HG02870 (cell line): ENCODE results near the gene FGF6.
"Not testable (repeated sequence)": the region's sequence is repeated elsewhere in the genome, so short reads cannot be mapped to it uniquely, and the experiment has no call there.

Experiments used
- ATAC-seq: cut with Tn5 transposase; IDR thresholded peaks from one replicate; pipeline ENCODE4 v1.9.1; 2021; ENCODE audit warnings: mild to moderate bottlenecking, moderate library complexity; ENCODE audit not compliant: unreplicated experiment

The FGF6 gene, protein sequence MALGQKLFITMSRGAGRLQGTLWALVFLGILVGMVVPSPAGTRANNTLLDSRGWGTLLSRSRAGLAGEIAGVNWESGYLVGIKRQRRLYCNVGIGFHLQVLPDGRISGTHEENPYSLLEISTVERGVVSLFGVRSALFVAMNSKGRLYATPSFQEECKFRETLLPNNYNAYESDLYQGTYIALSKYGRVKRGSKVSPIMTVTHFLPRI

DNA sequence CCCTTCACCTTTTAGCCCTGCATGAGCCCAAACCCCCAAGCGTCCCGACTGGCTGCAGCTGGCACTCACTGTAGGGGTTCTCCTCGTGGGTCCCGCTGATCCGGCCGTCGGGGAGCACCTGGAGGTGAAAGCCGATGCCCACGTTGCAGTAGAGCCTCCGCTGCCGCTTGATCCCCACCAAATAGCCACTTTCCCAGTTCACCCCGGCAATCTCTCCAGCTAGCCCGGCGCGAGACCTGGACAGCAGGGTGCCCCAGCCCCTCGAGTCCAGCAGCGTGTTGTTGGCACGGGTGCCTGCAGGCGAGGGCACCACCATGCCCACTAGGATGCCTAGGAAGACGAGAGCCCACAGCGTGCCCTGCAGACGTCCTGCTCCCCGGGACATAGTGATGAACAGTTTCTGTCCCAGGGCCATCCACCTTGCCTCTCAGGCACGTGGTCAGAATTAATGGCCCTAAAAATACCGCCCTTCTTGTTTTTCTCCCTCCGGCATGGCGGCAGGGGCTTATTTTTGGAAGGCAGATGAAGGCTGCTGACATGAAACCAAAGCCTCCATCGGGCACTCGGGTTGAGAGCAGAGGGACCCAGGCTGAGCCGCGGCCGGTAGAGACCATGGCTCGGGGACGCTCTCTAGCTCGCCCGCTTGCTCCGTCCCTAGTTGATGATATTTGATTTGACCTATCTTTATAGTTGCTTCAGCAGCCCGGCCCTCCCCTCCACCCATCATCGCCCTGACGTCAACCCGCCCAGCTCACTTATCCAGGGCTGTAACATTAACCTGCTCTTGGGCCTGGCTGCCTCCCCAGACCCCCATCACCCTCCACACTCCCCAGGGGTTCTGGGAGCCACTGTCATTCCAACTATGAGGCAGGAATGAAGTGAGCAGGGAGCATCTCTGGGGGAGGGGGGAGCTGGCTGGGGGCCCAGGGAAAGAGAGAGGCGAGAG, at the start of gene FGF6:
TSS of gene FGF6 (minus strand) at position 660 of the 946 bp plus-strand sequence. CDS start at position 415, 245 bp downstream.
- no peak for ATAC-seq

DNA sequence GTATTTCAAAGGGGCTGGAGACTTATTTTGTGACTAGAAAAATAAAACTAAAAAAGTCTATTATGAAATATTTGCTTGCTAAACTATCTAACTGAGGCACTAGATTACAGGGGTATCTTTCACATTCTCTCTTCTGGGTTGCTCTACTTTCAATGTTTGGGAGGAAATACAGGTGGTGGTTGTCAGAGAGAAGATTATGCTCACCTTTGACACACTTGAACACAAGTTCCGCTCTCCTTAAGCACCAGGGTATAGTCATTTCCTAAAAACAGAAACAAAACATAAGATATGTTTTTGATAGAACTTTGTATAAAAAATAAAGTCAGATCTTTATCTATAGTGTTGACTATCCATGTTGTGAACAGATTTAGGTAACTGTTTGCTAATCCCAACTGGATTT, 45.4 kb upstream of the FGF6 start:
- no peak for ATAC-seq

DNA sequence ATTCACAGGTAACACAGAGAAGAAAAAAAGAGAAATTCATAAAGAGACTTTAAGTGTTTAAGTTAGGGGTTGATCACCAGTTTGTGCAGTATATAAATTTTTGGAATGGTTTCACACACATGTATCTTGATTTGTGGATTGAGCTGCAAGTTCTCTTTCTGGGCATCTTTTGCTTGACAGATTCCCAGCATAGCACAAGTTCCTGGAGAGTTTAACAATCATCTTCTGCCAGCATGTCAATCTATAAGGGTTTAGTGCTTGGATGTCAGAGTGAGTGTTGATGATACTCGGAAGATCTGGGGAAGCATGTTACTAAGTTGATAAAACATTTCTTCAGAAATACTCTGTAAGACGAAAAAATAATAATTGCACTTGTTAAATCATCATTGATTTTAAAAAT, 43.9 kb upstream of the FGF6 start:
- no peak for ATAC-seq

DNA sequence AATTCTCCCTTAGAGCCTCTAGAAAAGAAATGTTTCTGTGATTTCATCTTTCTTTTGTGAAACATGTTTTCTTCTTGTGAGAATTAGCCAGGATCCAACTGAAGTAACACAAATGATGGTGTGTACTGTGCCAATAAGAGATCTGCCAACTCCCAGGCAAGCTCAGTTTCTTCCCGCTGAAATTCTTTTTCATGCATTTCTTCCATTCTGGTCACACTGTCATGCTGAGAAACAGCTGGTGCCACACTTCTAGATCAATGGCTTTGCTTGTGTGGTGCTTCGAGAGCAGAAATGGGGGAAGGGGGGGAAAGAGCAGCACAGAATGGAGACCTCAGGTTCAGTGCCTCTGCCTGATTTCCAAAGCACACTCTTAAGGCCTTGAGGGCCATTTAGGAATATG, 41.4 kb upstream of the FGF6 start:
- ATAC-seq = no peak

DNA sequence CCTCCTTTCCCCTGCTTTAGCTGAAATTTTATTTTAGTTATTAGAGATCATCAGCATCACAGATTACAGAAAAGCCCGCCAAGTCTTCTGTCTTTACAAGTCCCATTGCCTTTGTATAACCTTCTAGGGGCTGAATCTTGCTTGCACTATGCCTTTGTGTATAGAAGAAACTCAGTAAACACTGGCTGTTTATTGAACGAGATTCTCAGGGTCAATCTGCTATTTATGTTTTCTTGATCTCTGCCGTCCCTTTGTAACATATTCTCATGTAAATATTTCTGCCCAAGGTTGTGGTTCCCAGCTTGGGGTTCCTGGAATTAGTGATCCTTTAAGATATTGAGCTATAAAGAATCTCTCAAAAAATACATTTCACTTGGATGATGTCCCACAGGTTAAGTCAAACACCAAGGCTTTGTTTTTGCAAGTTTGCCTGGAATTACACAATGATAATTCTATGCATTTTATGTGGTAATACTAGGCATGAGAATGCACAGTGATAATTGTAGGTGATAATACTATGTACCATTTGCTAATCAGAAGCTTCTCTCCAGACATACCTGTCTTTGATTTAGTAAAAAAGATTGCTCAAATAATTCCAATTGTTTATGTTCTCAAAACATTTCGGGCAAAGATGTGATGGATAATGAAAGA, 40.6 kb upstream of the FGF6 start:
- no peak for ATAC-seq

DNA sequence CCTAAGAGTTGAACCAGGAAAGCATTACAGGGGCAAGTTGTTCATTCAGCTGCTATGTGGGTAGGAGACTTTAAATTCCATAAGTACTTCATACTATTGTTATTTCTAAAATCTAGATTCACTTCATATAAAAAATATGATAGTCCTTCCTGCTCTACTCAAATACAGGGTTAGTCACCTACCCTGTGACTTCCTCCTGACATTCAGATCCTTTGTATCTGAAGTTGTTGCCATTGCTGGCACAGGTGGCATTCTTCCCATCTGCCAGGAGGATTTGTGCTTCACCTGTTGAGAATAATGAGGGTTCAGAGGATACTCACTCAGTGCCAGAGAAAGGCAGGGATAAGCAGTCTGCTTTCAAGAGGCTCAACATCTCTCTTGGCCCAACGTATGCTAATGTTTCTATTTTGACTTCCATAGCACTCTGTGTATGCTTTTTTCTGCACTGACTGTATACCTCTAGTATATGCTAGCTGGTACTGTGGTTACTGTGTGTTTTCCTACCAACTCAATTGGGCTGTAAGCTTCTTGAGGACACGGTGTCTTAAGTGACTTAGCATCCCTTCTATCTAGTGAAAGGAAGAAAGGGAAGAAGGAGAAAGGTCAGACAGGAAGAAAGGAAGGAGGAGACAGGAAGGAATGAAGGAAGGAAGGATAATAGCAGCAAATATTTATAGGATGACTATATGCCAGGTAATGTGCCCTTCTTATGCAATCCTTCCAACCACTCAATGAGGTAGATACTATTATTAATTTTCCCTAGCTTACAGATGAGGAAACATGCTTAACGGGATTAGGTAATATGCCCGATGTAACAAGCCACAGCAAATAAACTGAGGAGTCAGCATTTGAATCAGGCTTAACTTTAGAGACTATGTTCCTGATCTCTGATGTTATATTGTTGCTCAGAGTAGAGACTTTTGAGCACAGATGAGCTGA, 38.5 kb upstream of the FGF6 start:
- ATAC-seq = no peak

DNA sequence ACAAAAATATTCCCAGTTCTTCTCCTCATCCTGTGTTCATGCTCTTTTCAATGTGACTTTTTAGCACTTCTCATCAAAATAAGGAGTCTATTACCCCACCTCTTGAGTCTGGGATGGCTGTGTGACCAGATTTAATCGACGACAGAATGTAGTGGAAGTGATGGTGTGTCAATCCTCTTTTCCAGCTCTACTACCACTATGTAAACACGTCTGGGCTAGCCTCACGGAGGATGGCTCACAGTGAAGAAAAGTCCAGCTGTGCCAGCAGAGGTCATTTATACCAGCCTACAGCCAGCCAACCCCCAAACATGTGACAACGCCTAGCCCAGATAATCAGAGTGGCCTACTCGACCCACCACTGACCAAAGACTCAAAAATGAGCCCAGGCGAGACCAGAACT, 37.3 kb upstream of the FGF6 start:
- ATAC-seq = no peak

DNA sequence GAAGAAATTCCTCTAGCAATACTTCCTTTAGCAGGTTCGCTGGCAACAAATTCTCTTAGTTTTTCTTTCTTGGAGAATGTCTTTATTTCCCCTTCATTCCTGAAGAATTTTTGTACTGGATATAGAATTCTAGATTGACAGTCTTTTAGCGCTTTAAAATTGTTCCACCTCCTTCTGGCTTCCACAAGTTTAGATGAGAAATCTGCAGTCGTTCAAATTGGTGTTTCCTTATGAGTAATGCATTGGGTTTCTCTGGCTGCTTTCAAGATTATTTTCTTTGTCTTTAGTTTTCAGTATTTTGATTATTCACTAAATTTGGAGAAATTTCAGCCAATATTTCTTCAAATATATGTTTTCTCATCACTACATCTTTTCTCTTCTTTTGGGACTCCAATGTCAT, 33.3 kb upstream of the FGF6 start:
- no peak for ATAC-seq

DNA sequence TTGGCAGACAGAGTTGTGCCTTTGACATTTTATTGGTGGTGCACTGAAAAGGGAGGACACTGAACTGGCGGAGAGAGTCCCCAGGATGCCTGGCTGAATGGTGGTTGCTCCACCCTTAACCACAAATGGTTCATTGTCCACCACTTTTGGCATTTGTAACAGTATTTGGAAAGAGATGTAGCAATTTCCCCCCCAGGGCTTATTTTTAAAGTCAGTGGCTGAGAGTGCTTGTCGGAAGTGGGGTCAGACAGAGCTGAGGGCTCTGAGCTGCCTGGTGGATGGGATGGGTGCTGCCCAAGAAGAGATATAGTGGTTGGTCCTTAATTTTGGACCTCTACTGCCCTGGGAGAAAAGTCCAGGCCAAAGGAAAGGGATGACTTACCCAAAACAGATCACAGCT, 31.5 kb upstream of the FGF6 start:
- ATAC-seq = no peak

DNA sequence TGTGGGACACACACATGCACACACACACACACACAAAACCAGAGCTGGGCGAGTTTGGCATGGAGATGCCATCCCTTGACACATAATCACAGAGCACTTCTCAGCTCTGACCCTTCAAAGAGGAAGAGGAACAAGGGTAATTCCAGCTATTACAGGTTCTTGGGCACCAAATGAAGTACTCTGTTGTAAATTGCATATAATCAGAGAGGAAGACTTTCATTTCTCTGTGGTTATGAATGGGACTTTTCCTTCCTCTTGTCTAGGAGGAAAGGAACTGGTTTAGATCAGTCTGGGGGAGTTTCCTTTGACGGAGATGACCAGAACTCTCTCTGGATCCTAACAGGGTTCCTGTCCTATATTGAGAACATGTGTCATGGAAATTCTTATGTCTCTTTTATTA, 26.4 kb upstream of the FGF6 start:
- no peak for ATAC-seq

DNA sequence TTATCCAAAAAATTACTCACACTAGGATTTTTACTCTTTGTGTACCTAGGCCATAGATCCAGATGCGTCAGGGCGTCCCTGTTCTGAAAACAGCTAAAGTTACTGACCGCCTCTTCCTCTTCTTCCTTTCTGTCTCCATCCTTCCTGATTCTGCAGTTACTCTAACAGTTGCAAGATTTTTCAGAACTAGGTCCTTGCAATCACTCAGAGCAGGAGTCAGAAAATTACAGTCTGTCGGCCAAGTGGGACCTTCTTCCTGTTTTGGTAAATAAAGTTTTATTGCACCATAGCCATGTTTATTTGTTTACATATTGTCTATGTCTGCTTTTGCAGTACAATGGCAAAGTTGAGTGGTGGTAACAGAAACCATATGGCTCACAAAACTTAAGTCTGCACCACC, 25.6 kb upstream of the FGF6 start:
- ATAC-seq = no peak

DNA sequence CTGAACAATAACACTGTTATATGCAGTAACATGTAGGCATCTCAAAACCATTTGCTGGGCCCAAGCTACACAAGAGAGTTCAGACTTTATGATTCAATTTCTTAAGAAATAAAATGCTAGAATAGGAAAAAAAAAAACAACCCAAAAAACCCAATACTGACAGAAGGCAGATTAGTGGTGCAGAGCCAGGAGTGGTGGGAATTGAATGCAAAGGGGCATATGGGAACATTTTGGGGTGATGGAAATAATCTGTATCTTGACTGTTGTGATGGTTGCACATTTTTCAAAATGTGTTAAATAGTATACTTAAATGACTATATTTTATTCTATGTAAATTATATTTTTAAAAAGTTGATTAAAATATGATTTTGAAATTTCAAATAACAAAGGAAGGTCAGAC, 23.4 kb upstream of the FGF6 start:
- ATAC-seq = no peak

DNA sequence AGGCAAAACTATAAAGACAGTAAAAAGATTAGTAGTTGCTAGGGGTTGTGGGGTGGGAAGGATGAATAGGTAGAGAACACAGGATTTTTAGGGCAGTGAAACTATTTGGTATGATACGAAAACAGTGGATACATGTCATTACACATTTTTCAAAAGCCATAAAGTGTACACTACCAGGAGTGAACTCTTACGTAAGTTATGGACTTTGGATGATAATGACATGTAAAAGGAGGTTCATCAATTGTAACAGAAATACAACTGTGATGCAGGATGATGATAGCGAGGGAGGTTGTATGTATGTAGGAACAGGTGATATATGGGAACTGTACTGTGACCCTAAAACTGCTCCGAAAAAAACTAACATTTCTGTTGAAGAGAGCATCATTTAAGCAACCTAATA, 15.1 kb upstream of the FGF6 start:
- no peak for ATAC-seq

DNA sequence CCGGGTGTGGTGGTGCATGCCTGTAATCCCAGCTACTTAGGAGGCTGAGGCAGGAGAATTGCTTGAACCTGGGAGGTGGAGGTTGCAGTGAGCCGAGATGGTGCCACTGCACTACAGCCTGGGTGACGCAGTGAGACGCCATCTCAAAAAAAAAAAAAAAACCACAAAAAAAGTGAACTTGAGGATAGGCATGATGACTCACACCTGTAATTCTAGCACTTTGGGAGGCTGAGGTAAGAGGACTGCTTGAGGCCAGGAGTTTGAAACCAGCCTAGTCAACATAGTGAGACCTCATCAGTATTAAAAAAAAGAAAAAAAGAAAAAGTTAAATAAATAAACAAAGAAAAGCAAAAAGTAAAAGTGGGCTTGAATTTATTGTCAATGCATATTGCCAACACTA, 10.2 kb upstream of the FGF6 start:
- ATAC-seq = not testable (repeated sequence)

DNA sequence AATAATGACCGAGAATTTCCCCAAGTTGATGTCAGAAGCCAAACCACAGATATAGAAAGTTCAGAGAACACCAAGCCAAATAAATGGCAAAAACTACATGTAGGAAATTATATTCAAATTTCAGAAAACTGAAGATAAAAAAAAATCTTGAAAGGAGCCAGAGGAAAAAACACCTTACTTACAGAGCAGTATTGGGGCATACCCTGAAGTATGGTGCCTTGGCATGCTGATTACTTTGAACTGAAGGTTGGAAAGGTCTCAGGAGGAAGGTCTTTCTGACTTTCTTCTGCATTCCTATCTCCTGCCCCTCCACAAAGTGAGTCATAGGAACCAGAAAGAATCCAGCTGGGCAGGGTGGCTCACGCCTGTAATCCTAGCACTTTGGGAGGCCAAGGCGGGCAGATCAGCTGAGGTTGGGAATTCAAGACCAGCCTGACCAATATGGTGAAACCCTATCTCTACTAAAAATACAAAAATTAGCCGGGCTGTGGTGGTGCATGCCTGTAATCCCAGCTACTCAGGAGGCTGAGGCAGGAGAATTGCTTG, 8.8 kb upstream of the FGF6 start:
- no peak for ATAC-seq

DNA sequence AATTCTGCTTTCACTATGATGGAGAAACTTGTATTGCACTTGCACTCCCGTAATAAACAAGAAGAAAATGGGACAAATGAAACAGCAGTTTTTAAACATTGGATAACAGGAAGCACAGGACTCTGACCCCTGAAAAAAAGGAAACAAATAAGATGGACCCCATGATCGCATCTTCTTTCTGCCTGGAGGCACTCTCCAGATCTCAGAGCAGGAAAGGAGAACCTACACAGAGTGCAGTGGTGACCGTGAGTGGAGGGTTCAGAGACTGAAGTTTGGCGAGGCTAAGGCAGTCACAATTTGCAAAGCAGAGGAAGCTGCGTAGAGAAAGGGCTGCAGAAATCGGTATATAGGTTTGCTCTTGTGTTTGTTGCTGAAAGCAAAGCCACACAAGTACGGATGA, 6.1 kb upstream of the FGF6 start:
- no peak for ATAC-seq

DNA sequence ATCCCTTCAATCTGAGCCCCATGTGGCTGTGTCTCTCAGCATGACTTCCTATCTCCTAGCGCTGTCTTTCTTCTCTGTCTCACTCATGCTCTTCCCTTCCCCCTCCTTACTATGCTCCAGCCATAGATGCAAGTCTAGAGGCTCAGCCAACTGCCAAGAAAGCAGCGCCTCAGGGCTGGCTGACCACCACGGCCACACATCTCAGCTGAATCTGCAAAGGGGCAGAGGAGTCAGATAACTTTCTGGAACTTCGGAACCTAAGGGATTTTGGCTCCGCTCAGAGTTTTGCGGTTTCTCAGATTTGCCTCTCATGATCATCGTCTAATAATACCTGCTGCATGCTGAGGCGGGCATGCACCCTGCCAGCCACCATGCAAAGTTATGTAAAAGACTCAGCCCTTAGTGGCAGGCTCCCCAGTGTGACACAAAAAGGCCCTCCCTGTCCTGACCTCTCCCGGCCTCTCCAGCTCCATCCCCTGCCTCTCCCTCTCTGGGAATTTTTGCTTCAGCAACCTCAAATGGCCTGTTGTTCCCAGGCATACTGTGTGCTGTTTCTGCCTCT, 5.0 kb upstream of the FGF6 start:
- ATAC-seq = no peak

DNA sequence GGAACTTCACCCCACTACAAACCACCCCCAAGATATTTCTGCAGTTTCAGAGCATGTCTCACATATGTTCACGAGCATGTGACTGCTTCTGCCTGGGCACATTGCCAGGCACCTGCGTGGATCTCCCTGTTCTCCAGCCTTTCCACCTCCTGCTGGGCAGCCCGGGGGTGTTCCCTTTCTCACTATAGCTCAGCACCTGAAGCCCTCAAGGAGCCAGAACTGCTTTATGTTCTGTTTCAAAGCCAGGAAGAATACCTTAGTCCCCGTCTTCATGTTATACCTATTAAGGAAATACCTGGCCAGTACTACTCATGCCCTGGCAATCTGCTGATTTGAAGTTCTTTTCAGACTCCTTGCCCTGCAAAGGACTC, 4.2 kb upstream of the FGF6 start:
- no peak for ATAC-seq

DNA sequence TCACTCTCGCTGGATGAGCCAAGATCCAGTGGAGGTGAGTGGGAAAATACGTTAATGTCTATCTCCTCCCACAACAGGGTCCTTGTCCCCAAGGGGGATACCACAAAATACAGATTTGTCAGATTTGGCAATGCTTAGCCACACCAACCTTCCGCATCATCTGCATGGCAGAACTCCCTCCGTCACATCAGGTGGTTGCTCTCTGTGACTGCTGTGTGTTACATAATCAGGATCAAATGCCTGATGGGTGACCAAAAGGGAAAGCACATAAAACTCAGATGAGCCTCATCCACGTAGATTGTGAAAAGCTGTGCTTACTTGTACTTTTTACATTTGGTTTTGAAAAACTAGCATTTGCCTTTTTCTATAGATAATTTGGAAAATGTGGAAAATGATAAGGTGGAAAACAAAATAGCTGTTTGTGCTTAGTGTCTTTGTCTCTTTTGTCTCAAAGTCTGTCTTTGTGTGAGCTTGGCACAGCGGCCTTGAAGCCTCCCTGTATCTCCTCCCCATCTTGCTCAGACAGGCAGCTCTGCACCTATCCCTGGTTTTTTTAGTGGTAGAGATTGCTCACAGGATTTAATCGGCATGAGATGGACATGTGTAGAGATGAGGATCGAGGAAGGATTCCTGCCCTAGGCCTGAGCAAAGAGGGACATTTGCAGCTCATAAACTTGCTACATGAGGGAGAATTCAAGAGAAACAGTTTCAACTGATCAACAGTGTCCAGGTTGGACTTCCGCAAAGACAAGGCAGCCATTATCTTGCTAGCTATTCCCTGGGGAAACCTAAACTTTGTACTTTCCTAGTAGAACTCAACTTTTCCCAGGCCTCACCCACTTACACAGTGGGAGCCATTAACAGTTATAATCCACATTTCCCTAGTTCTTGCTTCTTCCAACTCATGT, 3.6 kb upstream of the FGF6 start:
- ATAC-seq = no peak
